22Rv1 (cell line): ENCODE data around the gene EGFLAM.

ENCODE experiments used
- H3K27ac ChIP-seq: fragments of 450-650 bp; 2 replicates; pipeline ENCODE4 v1.5.1; 2017
- CTCF ChIP-seq: fragments of 450-650 bp; IDR thresholded peaks from 2 replicates; pipeline ENCODE4 v1.5.1; 2017; ENCODE audit warnings: mild to moderate bottlenecking
- ZFX ChIP-seq: fragments of 450-650 bp; IDR thresholded peaks from 2 replicates; pipeline ENCODE4 v1.6.1; 2017; ENCODE audit warnings: antibody characterized with exemption, borderline replicate concordance

The EGFLAM gene

GRCh38 chr5:38258319-38259061 is at the start of gene EGFLAM:
Gene EGFLAM (plus strand): TSS chr5:38258559. CDS start chr5:38258755, 196 bp downstream.
- H3K27ac ChIP-seq, result no peak within 1 kb of the TSS
- TF ChIP-seq ZFX (no peak), CTCF (peak; percentile 55)

GRCh38 chr5:38208782-38209378 is 49.5 kb upstream of the EGFLAM start:
- peak; percentile 84 for TF ChIP-seq CTCF
- TF ChIP-seq ZFX, result no peak
- H3K27ac ChIP-seq, result no peak overlapping the region

- no peak for TF ChIP-seq CTCF
- no peak for TF ChIP-seq ZFX
- no peak overlapping the region for H3K27ac ChIP-seq
Observed at GRCh38 chr5:38210676-38211353, 47.5 kb upstream of the EGFLAM start.

GRCh38 chr5:38211354-38211710 is 47.0 kb upstream of the EGFLAM start:
- H3K27ac ChIP-seq, result no peak overlapping the region
- TF ChIP-seq CTCF, result no peak
- TF ChIP-seq ZFX, result no peak

- TF ChIP-seq ZFX (no peak), CTCF (no peak)
- no peak overlapping the region for H3K27ac ChIP-seq
Observed at GRCh38 chr5:38212307-38212706, 46.1 kb upstream of the EGFLAM start.

- no peak for TF ChIP-seq CTCF
- TF ChIP-seq ZFX, result no peak
- H3K27ac ChIP-seq, result no peak overlapping the region
Observed at GRCh38 chr5:38226091-38226490, 32.3 kb upstream of the EGFLAM start.

GRCh38 chr5:38228914-38229313 is 29.4 kb upstream of the EGFLAM start:
- no peak overlapping the region for H3K27ac ChIP-seq
- TF ChIP-seq ZFX (no peak), CTCF (no peak)
